Chondrocyte (in vitro differentiated cells): ENCODE data around the gene TK2. TPM values are rescaled to one million over a fixed set of nuclear protein-coding genes. Genes with fewer than 3 reads are reported as not detected.

Experiments used
- DNase-seq: peaks from one replicate; pipeline ENCODE4 v3.0.0; 2021; ENCODE audit warnings: mixed read lengths, low spot score
- H3K27ac Mint-ChIP-seq: one replicate; pipeline ENCODE4 v1.8.0; 2021; ENCODE audit warnings: mild to moderate bottlenecking, moderate library complexity, mixed read lengths; ENCODE audit not compliant: unreplicated experiment
- H3K27me3 Mint-ChIP-seq: 2 replicates; pipeline ENCODE4 v1.8.0; 2021; ENCODE audit warnings: low read depth, mixed read lengths
- H3K36me3 Mint-ChIP-seq: 2 replicates; pipeline ENCODE4 v1.8.0; 2021; ENCODE audit warnings: low read depth, mixed read lengths
- H3K4me1 Mint-ChIP-seq: 2 replicates; pipeline ENCODE4 v1.8.0; 2021; ENCODE audit warnings: low read depth, mild to moderate bottlenecking, mixed read lengths
- H3K4me3 Mint-ChIP-seq: one replicate; pipeline ENCODE4 v1.8.0; 2021; ENCODE audit warnings: mild to moderate bottlenecking, moderate library complexity, mixed read lengths; ENCODE audit not compliant: unreplicated experiment
- H3K9me3 Mint-ChIP-seq: 2 replicates; pipeline ENCODE4 v1.8.0; 2021; ENCODE audit warnings: low read depth, mixed read lengths
- CTCF ChIP-seq: fragments of 200-600 bp; sonication (generic); IDR thresholded peaks from 2 replicates; pipeline ENCODE4 v1.5.0; 2021; ENCODE audit warnings: antibody characterized with exemption, mild to moderate bottlenecking, moderate library complexity
- total RNA-seq: library from RNA; stranded (reverse); gene quantifications from 3 replicates; pipeline ENCODE4 v1.2.1, GENCODE V29; 2021

TK2 gene
- total RNA-seq, 1 donor from 2014 or later = 34.3 TPM

GRCh38 chr16:66511602-66512271, 38.2 kb downstream of the TK2 start:
- H3K9me3 Mint-ChIP-seq = peaks cover 5% of the 10 kb centered on the region
- H3K4me3 Mint-ChIP-seq = peak overlapping the region; percentile 50
- TF ChIP-seq CTCF = peak; percentile 20
- H3K36me3 Mint-ChIP-seq = peaks cover 15% of the 10 kb centered on the region
- no peaks in the 10 kb centered on the region for H3K27me3 Mint-ChIP-seq
- H3K27ac Mint-ChIP-seq = peak overlapping the region; percentile 93
- peak; percentile 40 for DNase-seq
- H3K4me1 Mint-ChIP-seq = peaks cover 67% of the 10 kb centered on the region

GRCh38 chr16:66510711-66511601, 39.0 kb downstream of the TK2 start:
- Mint-ChIP-seq H3K4me1 (peaks cover 59% of the 10 kb centered on the region), H3K4me3 (no peak overlapping the region), H3K9me3 (peaks cover 5% of the 10 kb centered on the region), H3K36me3 (peaks cover 15% of the 10 kb centered on the region), H3K27me3 (no peaks in the 10 kb centered on the region), H3K27ac (peak overlapping the region; percentile 93)
- DNase-seq = peak; percentile 42
- no peak for TF ChIP-seq CTCF

- Mint-ChIP-seq H3K36me3 (peaks cover 13% of the 10 kb centered on the region), H3K27me3 (no peaks in the 10 kb centered on the region), H3K4me1 (peaks cover 52% of the 10 kb centered on the region), H3K27ac (no peak overlapping the region), H3K4me3 (no peak overlapping the region), H3K9me3 (peaks cover 5% of the 10 kb centered on the region)
- TF ChIP-seq CTCF = no peak
- peak; percentile 50 for DNase-seq
These were observed 39.6 kb downstream of the TK2 start for GRCh38 chr16:66510298-66510697.

- DNase-seq = peak; percentile 57
- H3K27me3 Mint-ChIP-seq = no peaks in the 10 kb centered on the region
- peaks cover 10% of the 10 kb centered on the region for H3K36me3 Mint-ChIP-seq
- peaks cover 50% of the 10 kb centered on the region for H3K4me1 Mint-ChIP-seq
- H3K9me3 Mint-ChIP-seq = peaks cover 5% of the 10 kb centered on the region
- no peak overlapping the region for H3K27ac Mint-ChIP-seq
- H3K4me3 Mint-ChIP-seq = no peak overlapping the region
- no peak for TF ChIP-seq CTCF
These were observed 40.3 kb downstream of the TK2 start for GRCh38 chr16:66509576-66509975.

GRCh38 chr16:66508914-66509496, 40.9 kb downstream of the TK2 start:
- H3K36me3 Mint-ChIP-seq = peaks cover 10% of the 10 kb centered on the region
- no peak overlapping the region for H3K4me3 Mint-ChIP-seq
- no peak overlapping the region for H3K27ac Mint-ChIP-seq
- H3K27me3 Mint-ChIP-seq = no peaks in the 10 kb centered on the region
- TF ChIP-seq CTCF = no peak
- DNase-seq = peak; percentile 62
- peaks cover 53% of the 10 kb centered on the region for H3K4me1 Mint-ChIP-seq
- H3K9me3 Mint-ChIP-seq = peaks cover 5% of the 10 kb centered on the region
